Measurements from ENCODE around the gene DGKD. TPM values are rescaled to one million over a fixed set of nuclear protein-coding genes. Genes with fewer than 3 reads are reported as not detected.

Gene DGKD, protein sequence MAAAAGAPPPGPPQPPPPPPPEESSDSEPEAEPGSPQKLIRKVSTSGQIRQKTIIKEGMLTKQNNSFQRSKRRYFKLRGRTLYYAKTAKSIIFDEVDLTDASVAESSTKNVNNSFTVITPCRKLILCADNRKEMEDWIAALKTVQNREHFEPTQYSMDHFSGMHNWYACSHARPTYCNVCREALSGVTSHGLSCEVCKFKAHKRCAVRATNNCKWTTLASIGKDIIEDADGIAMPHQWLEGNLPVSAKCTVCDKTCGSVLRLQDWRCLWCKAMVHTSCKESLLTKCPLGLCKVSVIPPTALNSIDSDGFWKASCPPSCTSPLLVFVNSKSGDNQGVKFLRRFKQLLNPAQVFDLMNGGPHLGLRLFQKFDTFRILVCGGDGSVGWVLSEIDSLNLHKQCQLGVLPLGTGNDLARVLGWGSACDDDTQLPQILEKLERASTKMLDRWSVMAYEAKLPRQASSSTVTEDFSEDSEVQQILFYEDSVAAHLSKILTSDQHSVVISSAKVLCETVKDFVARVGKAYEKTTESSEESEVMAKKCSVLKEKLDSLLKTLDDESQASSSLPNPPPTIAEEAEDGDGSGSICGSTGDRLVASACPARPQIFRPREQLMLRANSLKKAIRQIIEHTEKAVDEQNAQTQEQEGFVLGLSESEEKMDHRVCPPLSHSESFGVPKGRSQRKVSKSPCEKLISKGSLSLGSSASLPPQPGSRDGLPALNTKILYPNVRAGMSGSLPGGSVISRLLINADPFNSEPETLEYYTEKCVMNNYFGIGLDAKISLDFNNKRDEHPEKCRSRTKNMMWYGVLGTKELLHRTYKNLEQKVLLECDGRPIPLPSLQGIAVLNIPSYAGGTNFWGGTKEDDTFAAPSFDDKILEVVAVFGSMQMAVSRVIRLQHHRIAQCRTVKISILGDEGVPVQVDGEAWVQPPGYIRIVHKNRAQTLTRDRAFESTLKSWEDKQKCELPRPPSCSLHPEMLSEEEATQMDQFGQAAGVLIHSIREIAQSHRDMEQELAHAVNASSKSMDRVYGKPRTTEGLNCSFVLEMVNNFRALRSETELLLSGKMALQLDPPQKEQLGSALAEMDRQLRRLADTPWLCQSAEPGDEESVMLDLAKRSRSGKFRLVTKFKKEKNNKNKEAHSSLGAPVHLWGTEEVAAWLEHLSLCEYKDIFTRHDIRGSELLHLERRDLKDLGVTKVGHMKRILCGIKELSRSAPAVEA
- 10 to 100 TPM; 17.1 to 41.3 (median 37.3) TPM for total RNA-seq

DNA sequence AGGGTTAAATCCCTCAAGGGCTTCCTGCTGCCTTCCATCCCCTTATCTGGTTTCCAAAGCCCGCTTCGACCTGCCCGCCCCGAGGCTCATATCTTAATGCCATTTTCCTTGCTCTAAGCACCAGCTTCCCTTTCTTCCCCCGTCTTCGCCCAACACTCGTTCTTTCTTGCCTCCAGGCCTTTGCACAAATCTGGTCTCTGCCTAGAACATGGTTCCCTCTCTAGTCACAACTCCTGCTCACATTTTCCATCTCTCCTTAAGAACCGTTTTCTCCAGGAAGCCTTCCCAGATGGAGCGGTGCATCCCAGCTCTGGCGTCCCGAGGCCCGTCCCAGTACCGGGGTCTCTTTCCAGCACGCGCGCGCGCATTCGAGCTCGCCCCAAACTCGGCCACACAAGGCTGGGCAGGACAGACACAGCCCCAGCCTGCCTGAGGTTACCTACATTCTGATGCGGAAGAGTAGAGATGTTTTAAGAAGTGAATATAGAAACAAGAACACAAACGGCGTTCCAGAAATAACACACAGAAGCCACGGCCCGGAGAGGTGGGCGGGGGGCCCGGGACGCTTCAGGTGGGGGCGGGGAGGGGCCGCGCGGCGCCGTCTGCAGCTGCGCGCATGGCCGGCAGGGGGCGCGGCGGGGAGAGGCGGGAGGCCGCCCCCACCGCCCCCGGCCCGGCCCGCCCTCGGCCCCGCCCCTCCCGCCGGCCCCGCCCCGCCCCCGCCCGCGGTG lies at the start of gene DGKD:
TSS of gene DGKD (plus strand) at position 726 of the 731 bp plus-strand sequence. CDS start 25 bp downstream, outside the sequence.
- DNase-seq (ENCODE audit: low spot score in 2 of 2): peak in 1 of 2 donors; percentile 31
- TF ChIP-seq POLR2AphosphoS5 (IDR thresholded peaks at IDR 0.05): no peak
- no peak for TF ChIP-seq CTCF (IDR thresholded peaks at IDR 0.05)
- TF ChIP-seq POLR2A (IDR thresholded peaks at IDR 0.05): no peak
- H3K27ac ChIP-seq: peak within 1 kb of the TSS; percentile 52 to 58
- peak within 1 kb of the TSS; percentile 60 to 90 (median 73) for H3K4me3 ChIP-seq
- H3K4me1 ChIP-seq: peaks cover 0 to 7% of the 10 kb centered on the region in 2 donors
- no peaks in the 10 kb centered on the region for H3K36me3 ChIP-seq
- intact Hi-C loops (cut with DNase I; ENCODE audit: low total_unique reads): loop anchor here (5.0 kb wide), 1 partner anchor 88 kb away; no protein-coding TSS in a partner anchor
- H3K9me3 ChIP-seq: no peaks in the 10 kb centered on the region
- no peaks in the 10 kb centered on the region for H3K27me3 ChIP-seq

GRCh38 chr2:233307565-233307964 lies 46.7 kb upstream of the DGKD start, which contains the start of gene SAG:
TSS of gene SAG (plus strand) at chr2:233307816. CDS start at chr2:233309190, 1,374 bp downstream.
- no peak for TF ChIP-seq POLR2AphosphoS5 (IDR thresholded peaks at IDR 0.05)
- no peak for TF ChIP-seq POLR2A (IDR thresholded peaks at IDR 0.05)
- TF ChIP-seq CTCF (IDR thresholded peaks at IDR 0.05): no peak

DNA sequence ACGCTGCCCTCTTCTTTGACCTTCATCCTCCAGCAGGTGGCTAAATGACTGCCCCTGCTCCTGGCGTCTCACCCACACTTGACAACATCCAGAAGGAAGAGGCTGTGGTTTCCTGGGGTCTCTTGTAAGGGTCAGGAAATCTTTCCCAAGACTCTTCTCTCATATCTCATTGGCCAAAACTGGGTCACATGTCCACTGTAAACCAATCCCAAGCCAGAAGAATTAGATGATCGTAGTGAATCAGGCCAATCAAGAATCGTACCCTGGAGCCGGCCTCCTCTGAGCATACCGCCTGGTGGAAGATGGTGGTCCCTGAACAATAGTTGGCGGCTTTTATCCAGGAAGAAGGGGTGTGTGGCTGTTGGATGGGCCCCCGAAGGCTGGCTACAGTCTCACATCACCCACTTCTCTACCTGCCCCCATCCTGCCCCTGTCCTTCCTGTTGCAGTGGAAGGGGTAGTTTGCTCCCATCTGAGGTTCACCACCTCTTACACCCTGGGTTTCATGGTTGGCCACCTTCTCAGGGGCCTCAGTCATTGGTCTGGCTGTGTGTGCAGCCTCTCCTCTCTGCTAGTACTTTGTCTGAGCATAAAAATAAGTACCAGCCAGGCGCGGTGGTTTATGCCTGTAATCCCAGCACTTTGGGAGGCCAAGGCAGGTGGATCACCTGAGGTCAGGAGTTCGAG lies 42.9 kb upstream of the DGKD start:
- intact Hi-C loops (cut with DNase I; ENCODE audit: low total_unique reads): no loop called here
- H3K27ac ChIP-seq: no peak overlapping the region
- H3K27me3 ChIP-seq: no peaks in the 10 kb centered on the region
- H3K4me3 ChIP-seq: no peak overlapping the region
- no peaks in the 10 kb centered on the region for H3K36me3 ChIP-seq
- H3K4me1 ChIP-seq: no peaks in the 10 kb centered on the region
- no peak for DNase-seq (ENCODE audit: low spot score in 2 of 2)
- no peaks in the 10 kb centered on the region for H3K9me3 ChIP-seq
- TF ChIP-seq POLR2A (IDR thresholded peaks at IDR 0.05): no peak
- TF ChIP-seq POLR2AphosphoS5 (IDR thresholded peaks at IDR 0.05): no peak
- TF ChIP-seq CTCF (IDR thresholded peaks at IDR 0.05): no peak

More at GRCh38 chr2:233307565-233307964, 46.7 kb upstream of the DGKD start, which contains the start of gene SAG:
- no peaks in the 10 kb centered on the region for H3K36me3 ChIP-seq
- no peaks in the 10 kb centered on the region for H3K27me3 ChIP-seq
- DNase-seq (ENCODE audit: low spot score in 2 of 2): no peak
- H3K4me1 ChIP-seq: no peaks in the 10 kb centered on the region
- no peaks in the 10 kb centered on the region for H3K9me3 ChIP-seq
- intact Hi-C loops (cut with DNase I; ENCODE audit: low total_unique reads): no loop called here
- no peak within 1 kb of the TSS for H3K4me3 ChIP-seq
- H3K27ac ChIP-seq: no peak within 1 kb of the TSS

- intact Hi-C loops (cut with DNase I; ENCODE audit: low total_unique reads): no loop called here
- no peaks in the 10 kb centered on the region for H3K9me3 ChIP-seq
Measured at GRCh38 chr2:233312874-233313273, 41.4 kb upstream of the DGKD start.

More at GRCh38 chr2:233312874-233313273, 41.4 kb upstream of the DGKD start:
- H3K27me3 ChIP-seq: no peaks in the 10 kb centered on the region
- no peaks in the 10 kb centered on the region for H3K36me3 ChIP-seq
- no peak overlapping the region for H3K27ac ChIP-seq
- DNase-seq (ENCODE audit: low spot score in 2 of 2): no peak
- no peak overlapping the region for H3K4me3 ChIP-seq
- TF ChIP-seq CTCF (IDR thresholded peaks at IDR 0.05): no peak
- no peak for TF ChIP-seq POLR2A (IDR thresholded peaks at IDR 0.05)
- no peak for TF ChIP-seq POLR2AphosphoS5 (IDR thresholded peaks at IDR 0.05)
- H3K4me1 ChIP-seq: no peaks in the 10 kb centered on the region
